Measurements from ENCODE around the gene OFD1.

- no peak for TF ChIP-seq SP1 (IDR thresholded peaks at IDR 0.05)
- TF ChIP-seq TARDBP (IDR thresholded peaks at IDR 0.05): no peak
- no peak for TF ChIP-seq ZNF384 (IDR thresholded peaks at IDR 0.05)
- TF ChIP-seq BHLHE40 (IDR thresholded peaks at IDR 0.05; ENCODE audit: borderline replicate concordance): no peak
- no peak for TF ChIP-seq NFRKB (IDR thresholded peaks at IDR 0.05)
- TF ChIP-seq ARNT (IDR thresholded peaks at IDR 0.05): no peak
- no peak for TF ChIP-seq L3MBTL2 (conservative IDR thresholded peaks at IDR 0.05)
- no peak for TF ChIP-seq LEF1 (IDR thresholded peaks at IDR 0.05; ENCODE audit: borderline replicate concordance)
- no peak for TF ChIP-seq CTBP1 (IDR thresholded peaks at IDR 0.05; ENCODE audit: borderline replicate concordance)
- TF ChIP-seq SUZ12 (IDR thresholded peaks at IDR 0.05): no peak
- no peak for TF ChIP-seq PKNOX1 (IDR thresholded peaks at IDR 0.05)
- TF ChIP-seq FOXM1 (IDR thresholded peaks at IDR 0.05; ENCODE audit: borderline replicate concordance): no peak
- TF ChIP-seq FOXK2 (IDR thresholded peaks at IDR 0.05): no peak
- no peak for TF ChIP-seq HDGF (IDR thresholded peaks at IDR 0.05; ENCODE audit: borderline replicate concordance)
These were observed 34.2 kb upstream of the OFD1 start for GRCh38 chrX:13700380-13700779.

All from HEK293T (cell line).